Measurements from ENCODE around the gene ADI1. TPM values are rescaled to one million over a fixed set of nuclear protein-coding genes. Genes with fewer than 3 reads are reported as not detected.

Gene ADI1
- total RNA-seq, 2 donors from 2014 or later, result 130 to 184 TPM

DNA sequence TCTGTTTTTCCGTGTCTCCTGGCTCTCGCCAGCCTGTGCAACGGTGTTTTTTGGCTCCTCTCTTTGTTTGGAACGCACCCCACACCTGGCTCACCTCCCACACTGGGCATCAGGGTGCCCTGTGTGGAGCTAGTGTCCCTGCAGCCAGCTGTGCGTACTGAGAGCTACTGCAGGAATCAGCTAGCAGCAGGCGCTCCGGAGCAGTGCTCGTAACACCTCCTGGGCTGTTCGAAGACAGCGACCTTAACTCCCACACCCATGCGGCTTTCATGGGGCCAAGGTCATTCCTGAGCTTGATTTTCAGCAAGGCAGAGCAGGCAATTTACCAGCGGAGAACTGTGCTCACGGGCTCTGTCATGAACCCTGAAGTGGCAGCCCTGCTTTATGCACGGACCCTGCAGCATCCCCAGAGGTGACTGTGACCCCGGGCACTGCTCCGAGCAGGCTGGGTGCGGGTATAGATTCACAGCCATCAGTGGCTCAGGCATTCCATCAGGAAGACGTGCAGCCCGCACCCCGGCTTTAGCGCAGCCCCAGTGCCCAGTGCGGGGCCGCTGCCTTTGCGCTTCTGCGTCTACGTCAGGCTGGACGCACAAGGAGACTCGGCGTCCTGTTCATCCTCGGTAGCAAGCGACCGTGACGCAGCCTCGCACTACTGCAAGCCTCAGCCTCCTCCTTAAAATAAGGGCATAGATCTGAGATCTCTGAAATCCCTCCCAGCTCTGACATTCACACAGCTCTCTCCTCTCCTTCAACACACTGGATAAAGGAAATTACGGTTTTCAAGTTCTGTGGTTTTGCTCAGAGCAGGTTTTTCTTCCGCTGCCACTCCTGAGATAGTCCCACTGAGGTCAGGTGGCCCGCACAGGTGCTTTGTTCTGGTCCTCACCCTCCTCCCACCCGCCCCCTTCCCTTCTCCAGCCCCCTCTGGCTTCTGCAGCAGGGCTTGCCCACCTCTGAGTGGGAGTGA is 58.2 kb downstream of the ADI1 start:
- no peak for DNase-seq (ENCODE audit: low spot score)
- Histone ChIP-seq H3K27ac (peak overlapping the region; percentile 73 to 90), H3K4me1 (peaks cover 0 to 57% of the 10 kb centered on the region in 2 donors), H3K4me3 (no peak overlapping the region), H3K27me3 (no peaks in the 10 kb centered on the region), H3K9me3 (no peaks in the 10 kb centered on the region), H3K36me3 (peaks cover 41% of the 10 kb centered on the region)
- TF ChIP-seq, protein P1, sequence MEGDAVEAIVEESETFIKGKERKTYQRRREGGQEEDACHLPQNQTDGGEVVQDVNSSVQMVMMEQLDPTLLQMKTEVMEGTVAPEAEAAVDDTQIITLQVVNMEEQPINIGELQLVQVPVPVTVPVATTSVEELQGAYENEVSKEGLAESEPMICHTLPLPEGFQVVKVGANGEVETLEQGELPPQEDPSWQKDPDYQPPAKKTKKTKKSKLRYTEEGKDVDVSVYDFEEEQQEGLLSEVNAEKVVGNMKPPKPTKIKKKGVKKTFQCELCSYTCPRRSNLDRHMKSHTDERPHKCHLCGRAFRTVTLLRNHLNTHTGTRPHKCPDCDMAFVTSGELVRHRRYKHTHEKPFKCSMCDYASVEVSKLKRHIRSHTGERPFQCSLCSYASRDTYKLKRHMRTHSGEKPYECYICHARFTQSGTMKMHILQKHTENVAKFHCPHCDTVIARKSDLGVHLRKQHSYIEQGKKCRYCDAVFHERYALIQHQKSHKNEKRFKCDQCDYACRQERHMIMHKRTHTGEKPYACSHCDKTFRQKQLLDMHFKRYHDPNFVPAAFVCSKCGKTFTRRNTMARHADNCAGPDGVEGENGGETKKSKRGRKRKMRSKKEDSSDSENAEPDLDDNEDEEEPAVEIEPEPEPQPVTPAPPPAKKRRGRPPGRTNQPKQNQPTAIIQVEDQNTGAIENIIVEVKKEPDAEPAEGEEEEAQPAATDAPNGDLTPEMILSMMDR (IDR thresholded peaks at IDR 0.05), result no peak

DNA sequence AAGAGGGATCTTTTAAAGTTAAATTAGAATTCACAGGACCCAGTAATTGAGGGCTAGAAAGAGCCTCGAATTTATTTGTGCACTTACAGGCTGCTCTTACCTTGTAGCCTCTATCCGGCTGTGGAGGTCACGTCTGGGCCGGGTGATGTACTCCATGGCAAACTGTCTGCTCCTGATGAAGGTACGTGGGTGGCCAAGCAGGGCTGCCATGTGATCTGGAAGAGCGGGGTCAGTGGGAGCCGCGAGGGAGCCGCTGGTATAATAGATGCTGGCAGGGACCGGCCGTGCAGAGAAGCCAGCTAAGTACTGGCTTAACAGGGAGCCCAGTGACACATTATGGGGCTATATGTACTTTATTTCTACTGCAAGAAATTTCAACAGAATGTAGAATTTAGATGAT is 59.2 kb downstream of the ADI1 start:
- Histone ChIP-seq H3K4me3 (no peak overlapping the region), H3K27ac (peak overlapping the region; percentile 73 to 90), H3K27me3 (no peaks in the 10 kb centered on the region), H3K9me3 (no peaks in the 10 kb centered on the region), H3K36me3 (peaks cover 33% of the 10 kb centered on the region), H3K4me1 (peaks cover 0 to 48% of the 10 kb centered on the region in 2 donors)
- TF ChIP-seq, protein P1 (IDR thresholded peaks at IDR 0.05), result no peak
- DNase-seq (ENCODE audit: low spot score), result no peak

DNA sequence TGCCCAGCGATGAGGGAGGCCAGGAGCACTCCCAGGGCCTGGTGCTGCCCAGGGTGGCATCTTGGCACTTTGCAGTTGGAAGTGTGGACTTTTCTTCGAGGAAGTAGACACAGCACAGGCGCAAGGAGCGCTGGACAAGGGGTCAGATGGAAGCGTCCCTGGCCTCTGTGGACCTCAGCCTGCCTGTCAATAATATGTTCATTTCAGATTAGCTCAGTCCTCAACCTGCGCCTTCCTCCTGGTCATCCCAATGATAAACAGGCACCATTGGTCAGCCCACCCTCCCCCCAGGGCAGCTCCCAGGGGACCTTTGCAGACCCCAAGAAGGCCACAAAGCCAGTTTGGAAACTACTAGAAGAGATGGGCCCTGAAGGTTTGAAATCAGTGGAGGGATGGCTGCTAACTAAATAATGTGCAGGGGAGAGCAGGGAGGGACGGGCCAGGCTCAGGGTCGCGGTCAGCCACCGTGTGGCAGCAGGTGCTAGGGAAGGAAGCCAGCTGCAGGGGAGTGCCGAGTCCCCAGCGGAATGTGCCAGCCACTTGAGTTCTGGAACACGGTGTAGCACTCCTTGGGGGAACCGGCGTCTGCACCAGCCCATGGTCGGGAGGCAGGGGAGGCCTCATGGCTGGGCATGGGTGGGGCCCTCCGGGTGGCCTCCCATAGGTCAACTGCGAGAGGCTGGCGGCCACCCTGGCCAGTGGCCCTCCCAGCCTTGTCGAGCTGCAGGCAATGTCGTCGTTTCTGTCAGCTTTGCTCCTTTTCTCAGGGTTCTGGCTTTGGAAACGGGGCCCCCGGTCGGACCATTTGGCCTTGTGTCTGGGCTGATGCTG is 59.9 kb downstream of the ADI1 start:
- DNase-seq (ENCODE audit: low spot score), result peak; percentile 56
- Histone ChIP-seq H3K4me3 (no peak overlapping the region), H3K27ac (peak overlapping the region; percentile 73 to 90), H3K4me1 (peaks cover 0 to 43% of the 10 kb centered on the region in 2 donors), H3K36me3 (peaks cover 26% of the 10 kb centered on the region), H3K9me3 (no peaks in the 10 kb centered on the region), H3K27me3 (no peaks in the 10 kb centered on the region)
- TF ChIP-seq, protein P1 (IDR thresholded peaks at IDR 0.05), result peak in 1 of 2 donors; percentile 42

DNA sequence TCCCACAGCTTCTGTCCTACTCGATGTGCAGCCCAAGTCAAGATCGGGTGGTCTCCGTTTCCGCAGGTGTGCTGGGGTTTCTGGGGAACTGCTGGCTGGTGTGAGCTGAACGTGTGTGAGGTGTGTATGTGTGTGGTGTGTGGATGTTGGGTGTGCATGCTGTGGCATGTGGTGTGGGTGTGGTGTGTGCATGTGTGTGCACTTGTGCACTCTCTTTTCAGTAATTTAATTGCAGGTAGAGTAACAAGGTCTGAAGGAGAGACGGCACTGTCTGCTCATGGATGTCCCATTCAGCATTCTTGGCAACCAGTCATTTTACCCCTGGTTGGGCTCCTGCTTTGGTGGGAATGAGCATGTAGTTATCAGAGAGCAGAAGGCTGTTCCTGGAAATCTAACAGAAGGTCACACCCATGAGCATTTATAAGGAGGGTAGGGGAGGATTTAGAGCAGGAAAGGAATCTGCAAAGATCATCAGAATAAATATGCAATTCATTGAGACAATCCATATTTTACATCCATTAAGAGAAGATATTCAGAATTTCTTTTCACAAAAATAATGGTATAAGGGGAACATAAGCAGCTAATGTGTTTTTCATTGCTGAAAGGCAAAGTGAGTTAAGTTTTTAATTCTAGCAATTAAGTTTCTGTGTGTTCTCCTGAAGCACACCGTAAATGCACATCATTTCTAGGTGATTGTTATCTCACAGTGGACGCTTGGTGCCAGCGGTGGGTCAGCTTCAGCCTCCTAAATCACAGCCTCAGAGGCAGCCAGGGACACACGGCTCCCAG is 60.7 kb downstream of the ADI1 start:
- H3K4me3 ChIP-seq, result no peak overlapping the region
- TF ChIP-seq, protein P1 (IDR thresholded peaks at IDR 0.05), result no peak
- peaks cover 24% of the 10 kb centered on the region for H3K36me3 ChIP-seq
- peaks cover 0 to 49% of the 10 kb centered on the region in 2 donors for H3K4me1 ChIP-seq
- H3K27me3 ChIP-seq, result no peaks in the 10 kb centered on the region
- DNase-seq (ENCODE audit: low spot score), result peak; percentile 40
- H3K27ac ChIP-seq, result peak overlapping the region; percentile 73 to 90
- H3K9me3 ChIP-seq, result no peaks in the 10 kb centered on the region
